Measurements from ENCODE around the gene SLC6A15. TPM values are rescaled to one million over a fixed set of nuclear protein-coding genes. Genes with fewer than 3 reads are reported as not detected.

The SLC6A15 gene
- total RNA-seq, 2 experiments from 2014 or later: 0.30 TPM; not detected in 1

DNA sequence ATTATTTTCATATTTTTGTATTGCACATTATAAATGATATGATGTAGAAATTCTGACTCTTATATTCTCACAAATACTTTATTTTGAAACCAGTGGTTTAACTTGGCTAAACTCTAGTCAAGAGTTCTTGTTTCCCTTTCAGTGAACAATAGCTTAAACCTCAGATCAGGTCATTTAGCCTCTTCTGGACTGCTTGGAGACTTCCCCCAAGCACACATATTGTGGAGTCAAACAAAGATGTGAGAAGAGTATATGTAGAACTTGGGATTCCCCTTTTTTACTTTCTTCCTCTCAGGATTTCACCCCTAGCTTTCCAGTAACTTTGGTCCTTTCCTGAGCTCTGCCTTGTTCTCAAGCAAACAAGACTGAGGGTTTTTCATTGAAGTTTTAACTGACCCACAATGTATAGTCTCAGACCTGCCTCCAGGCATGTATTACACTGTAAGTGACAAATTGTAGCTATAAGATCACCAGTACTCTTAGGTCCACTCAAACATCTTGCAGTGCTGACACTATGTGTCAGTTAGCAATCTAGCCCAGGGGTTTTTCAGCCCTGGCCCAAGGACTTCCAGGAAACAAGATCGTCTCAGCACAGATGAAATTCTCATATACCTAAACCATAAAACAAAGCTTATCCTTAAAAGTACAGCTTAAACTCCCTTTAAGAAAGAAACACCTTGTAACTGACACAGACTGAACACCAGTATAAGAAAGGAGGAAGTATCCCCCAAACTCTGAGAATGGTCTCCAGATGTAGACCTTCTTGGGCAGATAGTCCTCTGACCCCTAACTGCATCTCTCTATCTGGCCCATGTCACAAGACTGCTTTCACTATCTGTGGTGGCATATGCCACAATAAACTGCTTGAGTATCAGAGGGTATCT lies 98.6 kb downstream of the SLC6A15 start:
- intact Hi-C loops (cut with micrococcal nuclease): no loop called here
- H3K27me3 Mint-ChIP-seq (ENCODE audit: low read depth): peaks cover 3% of the 10 kb centered on the region
- no peak for DNase-seq
- H3K4me3 Mint-ChIP-seq: no peak overlapping the region
- H3K4me1 Mint-ChIP-seq (ENCODE audit: low read depth): no peaks in the 10 kb centered on the region
- no peaks in the 10 kb centered on the region for H3K9me3 Mint-ChIP-seq
- CTCF ChIA-PET: no interaction called here
- no peaks in the 10 kb centered on the region for H3K36me3 Mint-ChIP-seq (ENCODE audit: low read depth)
- H3K27ac Mint-ChIP-seq: no peak overlapping the region

- no peaks in the 10 kb centered on the region for H3K4me1 Mint-ChIP-seq (ENCODE audit: low read depth)
- no peak overlapping the region for H3K27ac Mint-ChIP-seq
- no peaks in the 10 kb centered on the region for H3K27me3 Mint-ChIP-seq (ENCODE audit: low read depth)
- DNase-seq: no peak
- no peak overlapping the region for H3K4me3 Mint-ChIP-seq
- no peaks in the 10 kb centered on the region for H3K36me3 Mint-ChIP-seq (ENCODE audit: low read depth)
- CTCF ChIA-PET: interaction anchor here (1.4 kb wide), 1 partner anchor 218 kb away, joined by 4 read pairs; no protein-coding TSS in a partner anchor
- H3K9me3 Mint-ChIP-seq: no peaks in the 10 kb centered on the region
- intact Hi-C loops (cut with micrococcal nuclease): no loop called here
Observed at GRCh38 chr12:84811291-84811690, 101.3 kb downstream of the SLC6A15 start.

GRCh38 chr12:84810611-84811010 lies 102.0 kb downstream of the SLC6A15 start:
- H3K9me3 Mint-ChIP-seq: no peaks in the 10 kb centered on the region
- CTCF ChIA-PET: interaction anchor here (0.8 to 1.4 kb wide), 2 partner anchors 219 to 447 kb away, joined by 3 to 4 read pairs; no protein-coding TSS in a partner anchor
- DNase-seq: no peak

More at GRCh38 chr12:84810611-84811010, 102.0 kb downstream of the SLC6A15 start:
- intact Hi-C loops (cut with micrococcal nuclease): no loop called here
- Mint-ChIP-seq H3K27ac (no peak overlapping the region), H3K36me3 (ENCODE audit: low read depth) (no peaks in the 10 kb centered on the region), H3K4me3 (no peak overlapping the region), H3K27me3 (ENCODE audit: low read depth) (no peaks in the 10 kb centered on the region), H3K4me1 (ENCODE audit: low read depth) (no peaks in the 10 kb centered on the region)

Other genes with a start within 250 kb of the SLC6A15 start
- gene TSPAN19, start 123.5 kb upstream of the SLC6A15 start, total RNA-seq: not detected
- gene LRRIQ1, start 123.6 kb upstream of the SLC6A15 start, total RNA-seq: not detected

Measured in activated naive CD4-positive, alpha-beta T cell treated with anti-CD3 and anti-CD28 coated beads for 36 hours (primary cell).